K562 (cell line): ENCODE data around the gene IGSF21. TPM values are rescaled to one million over a fixed set of nuclear protein-coding genes. Genes with fewer than 3 reads are reported as not detected.

Source experiments
- ATAC-seq: fragments of 200-7000 bp; cut with Tn5 transposase; 3 replicates; pipeline ENCODE4 v1.9.1; 2020; ENCODE audit warnings: moderate library complexity
- BruUV-seq: library from RNA; stranded (reverse); fragments of 400-500 nt; replicated peaks from 2 replicates; lab custom pipeline; 2021; lab: Mats Ljungman, UMichigan
- CTCF ChIA-PET: fragments of 300-600 bp; formaldehyde crosslinking; extraction: SDS; loops from one replicate; lab custom pipeline; 2021; ENCODE audit warnings: low intra/inter-chr PET ratio; lab: Yijun Ruan, JAX
- POLR2A ChIA-PET: fragments of 300-600, 350-650 bp; sonication (Branson Sonifier 250); formaldehyde crosslinking; extraction: SDS; loops from one replicate; lab custom pipeline; 2021; ENCODE audit warnings: antibody characterized with exemption, inconsistent platforms; lab: Yijun Ruan, JAX
- DNase-seq, 4 experiments: peaks; one replicate each; pipeline versions ENCODE4 v3.0.0 to v3.0.0-alpha.2; 2011 to 2018; ENCODE audit warnings: low spot score in 3 of 4, mixed read lengths in 3 of 4; ENCODE audit errors: extremely low read depth in 1 of 4
- FAIRE-seq: peaks from 2 replicates; lab custom pipeline; 2011; peaks lifted over from hg19 to GRCh38; lab: Jason Lieb, UNC
- H2AFZ ChIP-seq: 2 replicates; pipeline ENCODE4 v1.6.0; 2011; ENCODE audit warnings: low read depth, low read length, control low read depth, inconsistent platforms
- H3K27ac ChIP-seq: fragments of 200-600 bp; 3 replicates; pipeline ENCODE4 v1.8.0; 2011; ENCODE audit warnings: low read depth, mild to moderate bottlenecking, control low read depth, inconsistent platforms, low read length, moderate library complexity, mixed read lengths; ENCODE audit errors: extremely low read depth
- H3K27me3 ChIP-seq, 2 experiments: fragments of 300-600 bp in 1 of 2; 2 replicates in 1 of 2; 3 replicates in 1 of 2; pipeline versions ENCODE4 v1.6.0 to v1.8.0; 2011; ENCODE audit warnings: inconsistent platforms in 2 of 2, low read length in 2 of 2, mild to moderate bottlenecking in 1 of 2, mixed read lengths in 1 of 2, moderate library complexity in 1 of 2; ENCODE audit not compliant: control insufficient read depth in 2 of 2, insufficient read depth in 2 of 2
- H3K36me3 ChIP-seq: fragments of 300-600 bp; 3 replicates; pipeline ENCODE4 v1.8.0; 2011; ENCODE audit warnings: mild to moderate bottlenecking, low read length, inconsistent platforms; ENCODE audit not compliant: control insufficient read depth, insufficient read depth
- H3K4me1 ChIP-seq, 2 experiments: fragments of 200-600 bp in 1 of 2; replicated peaks in 1 of 2; 2 replicates in 1 of 2; 3 replicates in 1 of 2; pipeline versions ENCODE4 v1.5.1 to v1.8.0; 2011; ENCODE audit warnings: inconsistent platforms in 2 of 2, low read length in 2 of 2, mild to moderate bottlenecking in 1 of 2, mixed read lengths in 1 of 2, moderate library complexity in 1 of 2; ENCODE audit not compliant: control insufficient read depth in 2 of 2, insufficient read depth in 2 of 2
- H3K4me2 ChIP-seq: 2 replicates; pipeline ENCODE4 v1.6.1; 2011; ENCODE audit warnings: low read length, control low read depth, inconsistent platforms, mixed read lengths; ENCODE audit not compliant: insufficient read depth
- H3K4me3 ChIP-seq: fragments of 200-600 bp; sonication (generic), shearing (Covaris generic); 2 replicates; pipeline ENCODE4 v1.5.1; 2016; ENCODE audit warnings: control low read depth, inconsistent platforms
- H3K79me2 ChIP-seq: fragments of 200-600 bp; 3 replicates; pipeline ENCODE4 v1.8.0; 2011; ENCODE audit warnings: low read length, inconsistent platforms; ENCODE audit not compliant: control insufficient read depth, insufficient read depth
- H3K9ac ChIP-seq, 2 experiments: 2 replicates each; pipeline versions ENCODE4 v1.6.0 to v1.6.1; 2011; ENCODE audit warnings: low read depth in 2 of 2, low read length in 2 of 2, control low read depth in 1 of 2, inconsistent platforms in 1 of 2, mild to moderate bottlenecking in 1 of 2, mixed read lengths in 1 of 2; ENCODE audit not compliant: insufficient read depth in 1 of 2
- H3K9me1 ChIP-seq: one replicate; pipeline ENCODE4 v1.6.0; 2011; ENCODE audit warnings: inconsistent platforms, mild to moderate bottlenecking, low read length, moderate library complexity; ENCODE audit not compliant: control insufficient read depth, insufficient read depth
- H3K9me3 ChIP-seq: replicated peaks from 2 replicates; pipeline ENCODE4 v1.5.1; 2011; ENCODE audit warnings: low read depth, low read length, inconsistent platforms; ENCODE audit not compliant: control insufficient read depth, insufficient read depth
- H4K20me1 ChIP-seq: replicated peaks from 2 replicates; pipeline ENCODE4 v1.6.1; 2011; ENCODE audit warnings: low read length, inconsistent platforms, mixed read lengths; ENCODE audit not compliant: control insufficient read depth, insufficient read depth
- NR2C2 ChIP-seq, 2 experiments: fragments of 200-800 bp in 1 of 2; sonication (Bioruptor generic) in 1 of 2; sonication (generic) in 1 of 2; formaldehyde crosslinking in 1 of 2; IDR thresholded peaks; 2 replicates each; pipeline versions ENCODE4 v1.6.1 to v1.8.0; 2016 to 2022; ENCODE audit warnings: mild to moderate bottlenecking in 1 of 2, missing compliant biosample characterization in 1 of 2, missing genetic modification characterization in 1 of 2, missing genetic modification reagents in 1 of 2
- TCF7L2 ChIP-seq: fragments of 150-350 bp; IDR thresholded peaks from 2 replicates; pipeline ENCODE4 v1.6.1; 2016; ENCODE audit warnings: low read depth, mild to moderate bottlenecking, low read length, moderate library complexity
- ZNF780A ChIP-seq: fragments of 250-450 bp; sonication (Bioruptor Pico); IDR thresholded peaks from 2 replicates; pipeline ENCODE4 v1.5.0; 2021; ENCODE audit warnings: mild to moderate bottlenecking
- WGBS: fragments of 100-300 bp; shearing (Covaris generic); methylation state at CpG from one replicate; pipeline ENCODE4 v1.1.6; 2016; ENCODE audit warnings: low coverage, mixed read lengths; ENCODE audit not compliant: insufficient coverage; ENCODE audit errors: missing lambda C conversion rate; 5-methylcytosine and 5-hydroxymethylcytosine counted together
- in situ Hi-C: fragments of 300-500 bp; cut with MboI; formaldehyde crosslinking; loops from 4 replicates; pipeline ENCODE4 v1.15.0; 2018; ENCODE audit warnings: inconsistent platforms, mixed read lengths
- intact Hi-C: fragments of 100-400 bp; cut with micrococcal nuclease; formaldehyde crosslinking; loops from 2 replicates; pipeline ENCODE4 v1.14.2; 2022
- polyA plus RNA-seq, 8 experiments: library from polyadenylated mRNA; depleted of rRNA in 4 of 8; stranded (reverse) in 5 of 8; unstranded in 3 of 8; fragments of >200 nt; fragmentation: Nextera tagmentation in 2 of 8; fragmentation: Illumina TruSeq in 1 of 8; extraction: Ambion mirVana in 2 of 8; extraction: Trizol in 1 of 8; gene quantifications; 2 replicates each; pipeline versions ENCODE4 v1.2.1 to v1.2.3, GENCODE V29; 2011 to 2014; ENCODE audit warnings: inconsistent platforms in 1 of 8, missing spikeins in 1 of 8
- total RNA-seq, 7 experiments: library from RNA; depleted of rRNA in 6 of 7; stranded (reverse); fragments of >200 nt in 6 of 7; fragmentation: Illumina TruSeq in 2 of 7; extraction: Trizol in 2 of 7; gene quantifications; 2 replicates each; pipeline versions ENCODE4 v1.2.1 to v1.2.3, GENCODE V29; 2011 to 2021; ENCODE audit warnings: low replicate concordance in 1 of 7
- TF ChIP-seq, protein P1 (sequence below): fragments of 250-450 bp; sonication (Bioruptor Pico); IDR thresholded peaks from 2 replicates; pipeline ENCODE4 v1.4.0; 2020
- TF ChIP-seq, protein P2 (sequence below), 2 experiments: fragments of 450-650 bp; formaldehyde crosslinking in 1 of 2; IDR thresholded peaks; 2 replicates each; pipeline versions ENCODE4 v1.4.0 to v1.6.1; 2014 to 2020; ENCODE audit warnings: mild to moderate bottlenecking in 2 of 2, borderline replicate concordance in 1 of 2, low read depth in 1 of 2

Gene IGSF21
- total and polyA plus RNA-seq, 9 of the 15 experiments (the other 6 are each of a cell fraction or from before 2014, with no cell fraction given) = not detected

DNA sequence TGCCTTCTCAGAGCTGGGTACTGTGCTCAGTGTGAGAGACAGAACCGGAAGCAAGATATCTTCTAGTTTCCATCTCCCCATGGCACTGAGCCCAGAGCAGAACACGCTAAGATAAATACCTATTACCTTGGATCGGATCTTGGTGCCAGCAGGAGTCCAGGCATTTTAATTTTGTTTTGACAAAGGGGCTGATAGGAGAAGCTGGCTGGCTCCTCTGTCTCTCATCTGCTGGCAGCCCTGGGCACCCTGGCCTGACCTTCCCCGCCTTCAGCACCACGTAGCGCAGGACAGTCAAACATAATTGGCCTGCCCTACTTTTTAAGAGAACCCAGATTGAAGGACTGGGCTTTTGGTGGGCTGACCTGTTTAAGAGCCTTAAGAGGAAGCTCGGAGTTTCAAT is 212.5 kb downstream of the IGSF21 start:
- Histone ChIP-seq H4K20me1 (no peaks in the 10 kb centered on the region), H3K79me2 (no peaks in the 10 kb centered on the region), H3K36me3 (no peaks in the 10 kb centered on the region), H3K27me3 (peaks cover 0 to 51% of the 10 kb centered on the region in 2 experiments; a peak in 3 of 5 replicates), H3K4me3 (no peak overlapping the region), H3K27ac (no peak overlapping the region), H3K9me3 (no peaks in the 10 kb centered on the region), H3K9me1 (no peaks in the 10 kb centered on the region), H2AFZ (no peak overlapping the region), H3K9ac (no peak overlapping the region), H3K4me2 (no peak overlapping the region), H3K4me1 (no peaks in the 10 kb centered on the region)
- intact Hi-C loops (loop anchor here (10.0 kb wide), 1 partner anchor 255 kb away; no protein-coding TSS in a partner anchor), in situ Hi-C loops (no loop called here)
- POLR2A ChIA-PET = interaction anchor here (0.6 to 1.1 kb wide), 2 partner anchors 20 to 93 kb away, joined by 3 to 5 read pairs; no protein-coding TSS in a partner anchor
- no peak for DNase-seq
- WGBS = 0% methylated on average over 7 of the region's 7 CpGs
- CTCF ChIA-PET = no interaction called here
- no peak for FAIRE-seq
- no TSS peak for BruUV-seq
- TF ChIP-seq, protein P1, sequence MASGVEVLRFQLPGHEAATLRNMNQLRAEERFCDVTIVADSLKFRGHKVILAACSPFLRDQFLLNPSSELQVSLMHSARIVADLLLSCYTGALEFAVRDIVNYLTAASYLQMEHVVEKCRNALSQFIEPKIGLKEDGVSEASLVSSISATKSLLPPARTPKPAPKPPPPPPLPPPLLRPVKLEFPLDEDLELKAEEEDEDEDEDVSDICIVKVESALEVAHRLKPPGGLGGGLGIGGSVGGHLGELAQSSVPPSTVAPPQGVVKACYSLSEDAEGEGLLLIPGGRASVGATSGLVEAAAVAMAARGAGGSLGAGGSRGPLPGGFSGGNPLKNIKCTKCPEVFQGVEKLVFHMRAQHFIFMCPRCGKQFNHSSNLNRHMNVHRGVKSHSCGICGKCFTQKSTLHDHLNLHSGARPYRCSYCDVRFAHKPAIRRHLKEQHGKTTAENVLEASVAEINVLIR = no peak
- TF ChIP-seq NR2C2 (CRISPR knock-in tag; IDR thresholded peaks at IDR 0.05) (no peak), NR2C2 (tag; IDR thresholded peaks at IDR 0.05) (no peak), TCF7L2 (no peak), ZNF780A (CRISPR knock-in tag) (no peak)
- TF ChIP-seq, protein P2, sequence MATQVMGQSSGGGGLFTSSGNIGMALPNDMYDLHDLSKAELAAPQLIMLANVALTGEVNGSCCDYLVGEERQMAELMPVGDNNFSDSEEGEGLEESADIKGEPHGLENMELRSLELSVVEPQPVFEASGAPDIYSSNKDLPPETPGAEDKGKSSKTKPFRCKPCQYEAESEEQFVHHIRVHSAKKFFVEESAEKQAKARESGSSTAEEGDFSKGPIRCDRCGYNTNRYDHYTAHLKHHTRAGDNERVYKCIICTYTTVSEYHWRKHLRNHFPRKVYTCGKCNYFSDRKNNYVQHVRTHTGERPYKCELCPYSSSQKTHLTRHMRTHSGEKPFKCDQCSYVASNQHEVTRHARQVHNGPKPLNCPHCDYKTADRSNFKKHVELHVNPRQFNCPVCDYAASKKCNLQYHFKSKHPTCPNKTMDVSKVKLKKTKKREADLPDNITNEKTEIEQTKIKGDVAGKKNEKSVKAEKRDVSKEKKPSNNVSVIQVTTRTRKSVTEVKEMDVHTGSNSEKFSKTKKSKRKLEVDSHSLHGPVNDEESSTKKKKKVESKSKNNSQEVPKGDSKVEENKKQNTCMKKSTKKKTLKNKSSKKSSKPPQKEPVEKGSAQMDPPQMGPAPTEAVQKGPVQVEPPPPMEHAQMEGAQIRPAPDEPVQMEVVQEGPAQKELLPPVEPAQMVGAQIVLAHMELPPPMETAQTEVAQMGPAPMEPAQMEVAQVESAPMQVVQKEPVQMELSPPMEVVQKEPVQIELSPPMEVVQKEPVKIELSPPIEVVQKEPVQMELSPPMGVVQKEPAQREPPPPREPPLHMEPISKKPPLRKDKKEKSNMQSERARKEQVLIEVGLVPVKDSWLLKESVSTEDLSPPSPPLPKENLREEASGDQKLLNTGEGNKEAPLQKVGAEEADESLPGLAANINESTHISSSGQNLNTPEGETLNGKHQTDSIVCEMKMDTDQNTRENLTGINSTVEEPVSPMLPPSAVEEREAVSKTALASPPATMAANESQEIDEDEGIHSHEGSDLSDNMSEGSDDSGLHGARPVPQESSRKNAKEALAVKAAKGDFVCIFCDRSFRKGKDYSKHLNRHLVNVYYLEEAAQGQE (IDR thresholded peaks at IDR 0.05; ENCODE audit: borderline replicate concordance) = 0 out of 2 replicates have a peak, but pooled peaks have one; percentile 11
- TF ChIP-seq, protein P2 (CRISPR knock-in tag; IDR thresholded peaks at IDR 0.05; ENCODE audit: low read depth) = no peak
- no peak for ATAC-seq
